Mucosa of descending colon (tissue), 3 donors: Measurements from ENCODE around the gene RNF6. TPM values are rescaled to one million over a fixed set of nuclear protein-coding genes. Genes with fewer than 3 reads are reported as not detected.

Source experiments
- ATAC-seq: fragments of 200-7000 bp; cut with Tn5 transposase; one replicate; pipeline ENCODE4 v1.9.1; 2020; ENCODE audit warnings: mild to moderate bottlenecking, moderate library complexity
- DNase-seq, 3 donors: peaks; one replicate each; pipeline ENCODE4 v3.0.0-alpha.2; 2020
- H3K36me3 ChIP-seq: fragments of 200-600 bp; one replicate; pipeline ENCODE4 v1.8.0; 2021; ENCODE audit warnings: low read depth, mild to moderate bottlenecking
- H3K4me1 ChIP-seq: fragments of 200-600 bp; one replicate; pipeline ENCODE4 v1.8.0; 2021; ENCODE audit warnings: low read depth, mild to moderate bottlenecking
- H3K4me3 ChIP-seq: fragments of 200-600 bp; one replicate; pipeline ENCODE4 v1.8.0; 2021; ENCODE audit warnings: mild to moderate bottlenecking
- H3K9me3 ChIP-seq: fragments of 200-600 bp; one replicate; pipeline ENCODE4 v1.8.0; 2021; ENCODE audit warnings: mild to moderate bottlenecking
- CTCF ChIP-seq: fragments of 200-600 bp; IDR thresholded peaks from one replicate; pipeline ENCODE4 v1.8.0; 2022; ENCODE audit warnings: antibody characterized with exemption, mild to moderate bottlenecking
- intact Hi-C, 2 donors: fragments of 100-400 bp; cut with DNase I in 1 of 2; cut with micrococcal nuclease in 1 of 2; formaldehyde crosslinking; loops; one replicate each; pipeline versions ENCODE4 v1.11.0 to v1.11.1; 2022; cut with DNase I, micrococcal nuclease
- total RNA-seq, 3 donors: library from RNA; stranded (reverse); fragmentation: NEBNext Ultra II Directional in 2 of 3; extraction: Animal tissue kit (Norgen Biotek cat#: 25700) in 2 of 3; gene quantifications; one replicate each; pipeline versions ENCODE4 v1.2.1 to v1.2.4, GENCODE V29; 2021 to 2023
- donor health status: DM: no; HTN: no; CAD: no; lungs with moderate emphysema.
- donor health status: DM: no; HTN: no; CAD: no.
- donor health status: DM: no; HTN: yes; CAD: no.

The RNF6 gene
- total RNA-seq, 3 donors from 2014 or later: 35.4 to 41.6 (median 35.8) TPM

GRCh38 chr13:26236296-26236695, 14.2 kb upstream of the RNF6 start:
- Histone ChIP-seq H3K4me1 (no peaks in the 10 kb centered on the region), H3K9me3 (no peaks in the 10 kb centered on the region), H3K36me3 (no peaks in the 10 kb centered on the region), H3K4me3 (no peak overlapping the region)
- intact Hi-C loops: no loop called here
- no peak for TF ChIP-seq CTCF
- DNase-seq: no peak
- ATAC-seq: no peak

GRCh38 chr13:26230703-26231102, 8.6 kb upstream of the RNF6 start:
- DNase-seq (no peak), ATAC-seq (no peak)
- intact Hi-C loops: no loop called here
- H3K36me3 ChIP-seq: no peaks in the 10 kb centered on the region
- H3K9me3 ChIP-seq: no peaks in the 10 kb centered on the region
- no peaks in the 10 kb centered on the region for H3K4me1 ChIP-seq
- TF ChIP-seq CTCF: no peak
- no peak overlapping the region for H3K4me3 ChIP-seq

GRCh38 chr13:26229080-26229615, 7.0 kb upstream of the RNF6 start:
- intact Hi-C loops: no loop called here
- DNase-seq (no peak), ATAC-seq (no peak)
- Histone ChIP-seq H3K9me3 (no peaks in the 10 kb centered on the region), H3K4me1 (no peaks in the 10 kb centered on the region), H3K4me3 (no peak overlapping the region), H3K36me3 (no peaks in the 10 kb centered on the region)
- TF ChIP-seq CTCF: no peak

GRCh38 chr13:26228096-26228495, 6.0 kb upstream of the RNF6 start:
- TF ChIP-seq CTCF: no peak
- no peaks in the 10 kb centered on the region for H3K9me3 ChIP-seq
- ATAC-seq: no peak
- intact Hi-C loops: no loop called here
- no peak for DNase-seq
- H3K4me1 ChIP-seq: no peaks in the 10 kb centered on the region
- H3K36me3 ChIP-seq: no peaks in the 10 kb centered on the region
- H3K4me3 ChIP-seq: no peak overlapping the region

- Histone ChIP-seq H3K4me3 (no peak overlapping the region), H3K4me1 (no peaks in the 10 kb centered on the region), H3K36me3 (no peaks in the 10 kb centered on the region), H3K9me3 (no peaks in the 10 kb centered on the region)
- ATAC-seq: no peak
- intact Hi-C loops: no loop called here
- no peak for DNase-seq
- TF ChIP-seq CTCF: no peak
Measured at GRCh38 chr13:26227166-26227971, 5.3 kb upstream of the RNF6 start.
